Fibroblast of the conjunctiva (primary cell): ENCODE results near the gene SEPTIN5.

Experiments used
- DNase-seq: peaks from one replicate; pipeline ENCODE4 v3.0.0-alpha.2; 2010; ENCODE audit warnings: low read depth

The SEPTIN5 gene

GRCh38 chr22:19761725-19762567 is 47.6 kb downstream of the SEPTIN5 start:
- DNase-seq = no peak

GRCh38 chr22:19762568-19763457 is 48.5 kb downstream of the SEPTIN5 start:
- DNase-seq = no peak

- no peak for DNase-seq
These were observed 49.4 kb downstream of the SEPTIN5 start for GRCh38 chr22:19763458-19764298.

GRCh38 chr22:19764299-19764593 is 49.9 kb downstream of the SEPTIN5 start:
- no peak for DNase-seq

GRCh38 chr22:19764636-19765476 is 50.6 kb downstream of the SEPTIN5 start:
- DNase-seq = no peak

- DNase-seq = no peak
These were observed 51.4 kb downstream of the SEPTIN5 start for GRCh38 chr22:19765477-19766239.

GRCh38 chr22:19766240-19766510 is 51.9 kb downstream of the SEPTIN5 start:
- no peak for DNase-seq

- no peak for DNase-seq
These were observed 52.5 kb downstream of the SEPTIN5 start for GRCh38 chr22:19766511-19767426.

GRCh38 chr22:19767427-19768341 is 53.4 kb downstream of the SEPTIN5 start:
- no peak for DNase-seq

- DNase-seq = no peak
These were observed 55.1 kb downstream of the SEPTIN5 start for GRCh38 chr22:19769393-19769715.

GRCh38 chr22:19770349-19771220 is 56.3 kb downstream of the SEPTIN5 start:
- no peak for DNase-seq

GRCh38 chr22:19772422-19772672 is 58.0 kb downstream of the SEPTIN5 start:
- no peak for DNase-seq
